Measurements from ENCODE around the gene IRF5. TPM values are rescaled to one million over a fixed set of nuclear protein-coding genes. Genes with fewer than 3 reads are reported as not detected.
"Not testable (repeated sequence)": the region's sequence is repeated elsewhere in the genome, so short reads cannot be mapped to it uniquely, and the experiment has no call there.

The IRF5 gene
- total RNA-seq, 2 donors from 2014 or later, result 0.31 to 0.53 TPM

- peaks cover 51% of the 10 kb centered on the region for H3K27me3 Mint-ChIP-seq (ENCODE audit: insufficient read depth)
- WGBS, 2 experiments (ENCODE audit: insufficient coverage in 1 of 2, insufficient read length in 1 of 2), result 86 to 92% methylated on average over 12 to 20 of the region's 20 CpGs
These were observed 3.0 kb downstream of the IRF5 start for GRCh38 chr7:128940494-128941322.

GRCh38 chr7:128941323-128941890 is 3.7 kb downstream of the IRF5 start:
- Mint-ChIP-seq H3K27ac (no peak overlapping the region), H3K4me1 (peaks cover 4% of the 10 kb centered on the region), H3K27me3 (ENCODE audit: insufficient read depth) (peaks cover 45% of the 10 kb centered on the region), H3K36me3 (ENCODE audit: low read depth) (no peaks in the 10 kb centered on the region), H3K9me3 (no peaks in the 10 kb centered on the region), H3K4me3 (no peak overlapping the region)
- no peak for DNase-seq
- 81 to 83% methylated on average over 8 to 15 of the region's 15 CpGs for WGBS, 2 experiments (ENCODE audit: insufficient coverage in 1 of 2, insufficient read length in 1 of 2)
- Histone ChIP-seq H3K9me3 (ENCODE audit: control insufficient read depth, low read length) (no peaks in the 10 kb centered on the region), H3K27ac (ENCODE audit: low read depth, low read length) (no peak overlapping the region), H3K4me3 (ENCODE audit: low read length) (no peak overlapping the region), H3K36me3 (ENCODE audit: control insufficient read depth, insufficient read depth, low read length) (no peaks in the 10 kb centered on the region), H3K4me1 (ENCODE audit: control insufficient read depth, insufficient read depth, low read length) (no peaks in the 10 kb centered on the region), H3K27me3 (ENCODE audit: control insufficient read depth, insufficient read depth, low read length, poor library complexity, severe bottlenecking) (peaks cover 38% of the 10 kb centered on the region), H3K9ac (ENCODE audit: extremely low read depth, low read length, poor library complexity, severe bottlenecking) (no peak overlapping the region)
- no peak for TF ChIP-seq CTCF (conservative IDR thresholded peaks at IDR 0.05)

More at GRCh38 chr7:128940494-128941322, 3.0 kb downstream of the IRF5 start:
- Histone ChIP-seq H3K36me3 (ENCODE audit: control insufficient read depth, insufficient read depth, low read length) (no peaks in the 10 kb centered on the region), H3K4me3 (ENCODE audit: low read length) (no peak overlapping the region), H3K9me3 (ENCODE audit: control insufficient read depth, low read length) (no peaks in the 10 kb centered on the region), H3K27ac (ENCODE audit: low read depth, low read length) (no peak overlapping the region), H3K27me3 (ENCODE audit: control insufficient read depth, insufficient read depth, low read length, poor library complexity, severe bottlenecking) (peaks cover 45% of the 10 kb centered on the region), H3K4me1 (ENCODE audit: control insufficient read depth, insufficient read depth, low read length) (no peaks in the 10 kb centered on the region), H3K9ac (ENCODE audit: extremely low read depth, low read length, poor library complexity, severe bottlenecking) (no peak overlapping the region)
- Mint-ChIP-seq H3K27ac (no peak overlapping the region), H3K4me1 (peaks cover 4% of the 10 kb centered on the region), H3K4me3 (no peak overlapping the region), H3K9me3 (no peaks in the 10 kb centered on the region), H3K36me3 (ENCODE audit: low read depth) (no peaks in the 10 kb centered on the region)
- no peak for DNase-seq
- no peak for TF ChIP-seq CTCF (conservative IDR thresholded peaks at IDR 0.05)

- H3K4me1 Mint-ChIP-seq, result peaks cover 4% of the 10 kb centered on the region
- TF ChIP-seq CTCF (conservative IDR thresholded peaks at IDR 0.05), result no peak
- no peak overlapping the region for H3K9ac ChIP-seq (ENCODE audit: extremely low read depth, low read length, poor library complexity, severe bottlenecking)
- H3K9me3 ChIP-seq (ENCODE audit: control insufficient read depth, low read length), result no peaks in the 10 kb centered on the region
- no peaks in the 10 kb centered on the region for H3K4me1 ChIP-seq (ENCODE audit: control insufficient read depth, insufficient read depth, low read length)
- no peaks in the 10 kb centered on the region for H3K36me3 Mint-ChIP-seq (ENCODE audit: low read depth)
- H3K9me3 Mint-ChIP-seq, result no peaks in the 10 kb centered on the region
- H3K36me3 ChIP-seq (ENCODE audit: control insufficient read depth, insufficient read depth, low read length), result no peaks in the 10 kb centered on the region
- no peak for DNase-seq
- H3K27ac ChIP-seq (ENCODE audit: low read depth, low read length), result no peak overlapping the region
- H3K4me3 ChIP-seq (ENCODE audit: low read length), result no peak overlapping the region
- peaks cover 32% of the 10 kb centered on the region for H3K27me3 ChIP-seq (ENCODE audit: control insufficient read depth, insufficient read depth, low read length, poor library complexity, severe bottlenecking)
- WGBS, 2 experiments (ENCODE audit: insufficient coverage in 1 of 2, insufficient read length in 1 of 2), result 93 to 95% methylated on average over 12 to 16 of the region's 16 CpGs
- H3K27me3 Mint-ChIP-seq (ENCODE audit: insufficient read depth), result peaks cover 39% of the 10 kb centered on the region
- H3K4me3 Mint-ChIP-seq, result no peak overlapping the region
- no peak overlapping the region for H3K27ac Mint-ChIP-seq
These were observed 4.3 kb downstream of the IRF5 start for GRCh38 chr7:128941946-128942526.

- H3K27me3 ChIP-seq (ENCODE audit: control insufficient read depth, insufficient read depth, low read length, poor library complexity, severe bottlenecking), result peaks cover 20% of the 10 kb centered on the region
- not testable (repeated sequence) for H3K4me3 Mint-ChIP-seq; H3K9me3 ChIP-seq (ENCODE audit: control insufficient read depth, low read length); H3K27ac Mint-ChIP-seq; H3K9ac ChIP-seq (ENCODE audit: extremely low read depth, low read length, poor library complexity, severe bottlenecking); H3K4me1 Mint-ChIP-seq; H3K27ac ChIP-seq (ENCODE audit: low read depth, low read length); H3K36me3 ChIP-seq (ENCODE audit: control insufficient read depth, insufficient read depth, low read length); H3K9me3 Mint-ChIP-seq; DNase-seq; H3K4me3 ChIP-seq (ENCODE audit: low read length); H3K4me1 ChIP-seq (ENCODE audit: control insufficient read depth, insufficient read depth, low read length); H3K36me3 Mint-ChIP-seq (ENCODE audit: low read depth)
- H3K27me3 Mint-ChIP-seq (ENCODE audit: insufficient read depth), result peaks cover 32% of the 10 kb centered on the region
- WGBS, 2 experiments (ENCODE audit: insufficient coverage in 1 of 2, insufficient read length in 1 of 2), result 100% methylated on average over 2 of the region's 2 CpGs; no CpG with 5 or more reads in 1 of the 2 experiments
These were observed 5.5 kb downstream of the IRF5 start for GRCh38 chr7:128943251-128943650.

Data from endodermal cell (in vitro differentiated cells).